Neural cell (in vitro differentiated cells): ENCODE results near the gene EDN1. TPM values are rescaled to one million over a fixed set of nuclear protein-coding genes. Genes with fewer than 3 reads are reported as not detected.
"Not testable (repeated sequence)": the region's sequence is repeated elsewhere in the genome, so short reads cannot be mapped to it uniquely, and the experiment has no call there.

Experiments
- H2AFZ ChIP-seq: fragments of 200-600, 300-800 bp; sonication (generic), shearing (Covaris generic); 2 replicates; pipeline ENCODE4 v1.6.0; 2014; ENCODE audit warnings: low read depth, mild to moderate bottlenecking, antibody characterized with exemption, low read length, moderate library complexity
- H3F3A ChIP-seq: fragments of 200-600 bp; shearing (Covaris generic); 2 replicates; pipeline ENCODE4 v1.6.1; 2016; ENCODE audit warnings: mild to moderate bottlenecking, moderate library complexity, mixed read lengths, antibody characterized with exemption, low read length; ENCODE audit not compliant: insufficient read depth, poor library complexity, severe bottlenecking
- H3K27ac ChIP-seq: fragments of 200-600, 300-800 bp; sonication (generic), shearing (Covaris generic); 2 replicates; pipeline ENCODE4 v1.5.1; 2014; ENCODE audit warnings: mild to moderate bottlenecking, low read length, moderate library complexity
- H3K27me3 ChIP-seq: fragments of 300-800, 200-600 bp; sonication (generic), shearing (Covaris generic); 2 replicates; pipeline ENCODE4 v1.6.0; 2014; ENCODE audit warnings: mild to moderate bottlenecking, low read depth, low read length, moderate library complexity; ENCODE audit not compliant: insufficient read depth
- H3K36me3 ChIP-seq: fragments of 300-800, 200-600 bp; sonication (generic), shearing (Covaris generic); 2 replicates; pipeline ENCODE4 v1.5.1; 2014; ENCODE audit warnings: mild to moderate bottlenecking, antibody characterized with exemption, low read length, moderate library complexity; ENCODE audit not compliant: insufficient read depth
- H3K4me2 ChIP-seq: fragments of 300-800, 200-600 bp; sonication (generic), shearing (Covaris generic); 2 replicates; pipeline ENCODE4 v1.6.0; 2014; ENCODE audit warnings: mild to moderate bottlenecking, low read length
- H3K4me3 ChIP-seq: fragments of 300-800, 200-600 bp; sonication (generic), shearing (Covaris generic); 2 replicates; pipeline ENCODE4 v1.5.1; 2014; ENCODE audit warnings: mild to moderate bottlenecking, low read length, moderate library complexity
- H3K79me2 ChIP-seq: fragments of 200-600 bp; shearing (Covaris generic); replicated peaks from 2 replicates; pipeline ENCODE4 v1.6.0; 2014; ENCODE audit warnings: mild to moderate bottlenecking, low read length, moderate library complexity; ENCODE audit not compliant: insufficient read depth
- H3K9ac ChIP-seq: fragments of 300-800, 200-600 bp; sonication (generic), shearing (Covaris generic); 2 replicates; pipeline ENCODE4 v1.6.1; 2016; ENCODE audit warnings: mild to moderate bottlenecking, low read length, mixed read lengths
- H3K9me2 ChIP-seq: fragments of 200-600 bp; shearing (Covaris generic); 2 replicates; pipeline ENCODE4 v1.6.1; 2016; ENCODE audit warnings: mild to moderate bottlenecking, low read length, mixed read lengths; ENCODE audit not compliant: insufficient read depth
- H3K9me3 ChIP-seq: fragments of 200-600, 300-800 bp; sonication (generic), shearing (Covaris generic); 2 replicates; pipeline ENCODE4 v1.6.1; 2016; ENCODE audit warnings: mild to moderate bottlenecking, mixed run types, low read length, moderate library complexity, mixed read lengths
- H4K20me1 ChIP-seq: fragments of 200-600 bp; shearing (Covaris generic); 2 replicates; pipeline ENCODE4 v1.6.1; 2016; ENCODE audit warnings: mild to moderate bottlenecking, mixed run types; ENCODE audit not compliant: insufficient read depth
- EP300 ChIP-seq: fragments of 450-650 bp; conservative IDR thresholded peaks from 2 replicates; pipeline ENCODE4 v1.6.1; 2014; ENCODE audit warnings: antibody characterized with exemption, mild to moderate bottlenecking, moderate library complexity; ENCODE audit not compliant: poor library complexity, severe bottlenecking
- EZH2 ChIP-seq: fragments of 200-600, 300-800 bp; shearing (Covaris generic), sonication (generic); IDR thresholded peaks from 2 replicates; pipeline ENCODE4 v1.6.1; 2014; ENCODE audit warnings: antibody characterized with exemption, low read length, borderline replicate concordance, mild to moderate bottlenecking; ENCODE audit not compliant: insufficient read depth, poor library complexity, severe bottlenecking
- MXI1 ChIP-seq: fragments of 450-650 bp; conservative IDR thresholded peaks from 2 replicates; pipeline ENCODE4 v1.6.1; 2014; ENCODE audit warnings: antibody characterized with exemption, mild to moderate bottlenecking; ENCODE audit not compliant: poor library complexity, severe bottlenecking
- POLR2AphosphoS5 ChIP-seq: IDR thresholded peaks from 2 replicates; pipeline ENCODE4 v1.6.1; 2012
- RAD21 ChIP-seq: fragments of 450-650 bp; conservative IDR thresholded peaks from 2 replicates; pipeline ENCODE4 v1.6.1; 2014; ENCODE audit warnings: antibody characterized with exemption, mild to moderate bottlenecking, moderate library complexity
- SMC3 ChIP-seq: fragments of 450-650 bp; conservative IDR thresholded peaks from 2 replicates; pipeline ENCODE4 v1.6.1; 2014; ENCODE audit warnings: antibody characterized with exemption, mild to moderate bottlenecking, moderate library complexity; ENCODE audit not compliant: poor library complexity
- TAF1 ChIP-seq: IDR thresholded peaks from 2 replicates; pipeline ENCODE4 v1.6.1; 2012; ENCODE audit warnings: low read depth
- polyA plus RNA-seq: library from polyadenylated mRNA; depleted of rRNA; stranded (reverse); fragments of >200 nt; gene quantifications from 2 replicates; pipeline ENCODE4 v1.2.3, GENCODE V29; 2014
- TF ChIP-seq, protein P1 (sequence below): fragments of 450-650 bp; IDR thresholded peaks from 2 replicates; pipeline ENCODE4 v1.5.1; 2014; ENCODE audit warnings: antibody characterized with exemption, mild to moderate bottlenecking, moderate library complexity; ENCODE audit not compliant: poor library complexity, severe bottlenecking
- TF ChIP-seq, protein P2 (sequence below): IDR thresholded peaks from 2 replicates; pipeline ENCODE4 v1.6.1; 2012; ENCODE audit warnings: borderline replicate concordance

The EDN1 gene
- polyA plus RNA-seq, 1 donor from 2014 or later = 2.2 TPM

DNA sequence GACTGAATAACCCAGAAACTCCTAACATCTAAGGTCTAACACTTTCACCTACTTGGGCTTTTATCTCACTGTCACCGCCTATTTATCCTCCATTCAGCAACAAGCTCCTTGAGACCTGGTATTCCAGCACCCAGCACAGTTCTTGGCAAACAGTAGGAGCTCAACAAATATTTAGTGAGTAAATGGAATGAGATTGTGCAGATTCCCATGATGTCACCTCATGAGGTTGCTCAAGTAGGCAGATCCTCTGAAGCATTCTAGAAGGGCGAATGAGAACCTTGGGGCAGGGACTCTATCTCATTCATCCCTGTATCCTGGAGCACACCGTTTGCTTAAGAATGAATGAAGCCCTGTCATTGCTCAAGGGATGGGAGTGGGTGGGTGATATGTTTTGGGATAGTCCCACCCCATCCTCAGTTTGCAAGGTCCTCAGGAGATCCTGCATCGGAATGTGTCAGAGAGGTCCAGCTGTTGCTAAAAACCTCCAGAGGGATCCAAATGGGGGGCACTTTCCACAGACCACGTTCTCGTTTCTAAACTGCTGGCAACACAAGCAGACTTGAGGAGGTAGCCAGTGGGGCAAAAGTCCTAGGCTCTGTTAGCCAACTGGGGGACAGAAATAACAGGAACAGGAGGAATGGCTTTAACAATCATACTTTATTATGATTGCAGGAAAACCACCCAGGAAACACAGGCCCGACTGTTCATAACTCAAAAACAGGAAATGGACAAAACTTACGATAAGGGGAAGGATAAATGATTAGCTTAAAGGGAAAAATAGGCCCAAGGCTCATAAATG is 42.0 kb downstream of the EDN1 start:
- no peak overlapping the region for H3K4me2 ChIP-seq
- H3K9me3 ChIP-seq = no peaks in the 10 kb centered on the region
- no peak overlapping the region for H3K4me3 ChIP-seq
- H3K27me3 ChIP-seq = no peaks in the 10 kb centered on the region
- H3K9me2 ChIP-seq = no peaks in the 10 kb centered on the region
- no peak overlapping the region for H3K9ac ChIP-seq
- H3K79me2 ChIP-seq = no peaks in the 10 kb centered on the region
- H3F3A ChIP-seq = no peaks in the 10 kb centered on the region
- H3K27ac ChIP-seq = no peak overlapping the region
- no peaks in the 10 kb centered on the region for H3K36me3 ChIP-seq
- TF ChIP-seq POLR2AphosphoS5 (no peak), SMC3 (no peak), MXI1 (no peak), EP300 (no peak), EZH2 (no peak), TAF1 (no peak), RAD21 (no peak)
- TF ChIP-seq, protein P1, sequence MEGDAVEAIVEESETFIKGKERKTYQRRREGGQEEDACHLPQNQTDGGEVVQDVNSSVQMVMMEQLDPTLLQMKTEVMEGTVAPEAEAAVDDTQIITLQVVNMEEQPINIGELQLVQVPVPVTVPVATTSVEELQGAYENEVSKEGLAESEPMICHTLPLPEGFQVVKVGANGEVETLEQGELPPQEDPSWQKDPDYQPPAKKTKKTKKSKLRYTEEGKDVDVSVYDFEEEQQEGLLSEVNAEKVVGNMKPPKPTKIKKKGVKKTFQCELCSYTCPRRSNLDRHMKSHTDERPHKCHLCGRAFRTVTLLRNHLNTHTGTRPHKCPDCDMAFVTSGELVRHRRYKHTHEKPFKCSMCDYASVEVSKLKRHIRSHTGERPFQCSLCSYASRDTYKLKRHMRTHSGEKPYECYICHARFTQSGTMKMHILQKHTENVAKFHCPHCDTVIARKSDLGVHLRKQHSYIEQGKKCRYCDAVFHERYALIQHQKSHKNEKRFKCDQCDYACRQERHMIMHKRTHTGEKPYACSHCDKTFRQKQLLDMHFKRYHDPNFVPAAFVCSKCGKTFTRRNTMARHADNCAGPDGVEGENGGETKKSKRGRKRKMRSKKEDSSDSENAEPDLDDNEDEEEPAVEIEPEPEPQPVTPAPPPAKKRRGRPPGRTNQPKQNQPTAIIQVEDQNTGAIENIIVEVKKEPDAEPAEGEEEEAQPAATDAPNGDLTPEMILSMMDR = no peak
- TF ChIP-seq, protein P2, sequence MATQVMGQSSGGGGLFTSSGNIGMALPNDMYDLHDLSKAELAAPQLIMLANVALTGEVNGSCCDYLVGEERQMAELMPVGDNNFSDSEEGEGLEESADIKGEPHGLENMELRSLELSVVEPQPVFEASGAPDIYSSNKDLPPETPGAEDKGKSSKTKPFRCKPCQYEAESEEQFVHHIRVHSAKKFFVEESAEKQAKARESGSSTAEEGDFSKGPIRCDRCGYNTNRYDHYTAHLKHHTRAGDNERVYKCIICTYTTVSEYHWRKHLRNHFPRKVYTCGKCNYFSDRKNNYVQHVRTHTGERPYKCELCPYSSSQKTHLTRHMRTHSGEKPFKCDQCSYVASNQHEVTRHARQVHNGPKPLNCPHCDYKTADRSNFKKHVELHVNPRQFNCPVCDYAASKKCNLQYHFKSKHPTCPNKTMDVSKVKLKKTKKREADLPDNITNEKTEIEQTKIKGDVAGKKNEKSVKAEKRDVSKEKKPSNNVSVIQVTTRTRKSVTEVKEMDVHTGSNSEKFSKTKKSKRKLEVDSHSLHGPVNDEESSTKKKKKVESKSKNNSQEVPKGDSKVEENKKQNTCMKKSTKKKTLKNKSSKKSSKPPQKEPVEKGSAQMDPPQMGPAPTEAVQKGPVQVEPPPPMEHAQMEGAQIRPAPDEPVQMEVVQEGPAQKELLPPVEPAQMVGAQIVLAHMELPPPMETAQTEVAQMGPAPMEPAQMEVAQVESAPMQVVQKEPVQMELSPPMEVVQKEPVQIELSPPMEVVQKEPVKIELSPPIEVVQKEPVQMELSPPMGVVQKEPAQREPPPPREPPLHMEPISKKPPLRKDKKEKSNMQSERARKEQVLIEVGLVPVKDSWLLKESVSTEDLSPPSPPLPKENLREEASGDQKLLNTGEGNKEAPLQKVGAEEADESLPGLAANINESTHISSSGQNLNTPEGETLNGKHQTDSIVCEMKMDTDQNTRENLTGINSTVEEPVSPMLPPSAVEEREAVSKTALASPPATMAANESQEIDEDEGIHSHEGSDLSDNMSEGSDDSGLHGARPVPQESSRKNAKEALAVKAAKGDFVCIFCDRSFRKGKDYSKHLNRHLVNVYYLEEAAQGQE = no peak
- H4K20me1 ChIP-seq = no peaks in the 10 kb centered on the region
- H2AFZ ChIP-seq = no peak overlapping the region

DNA sequence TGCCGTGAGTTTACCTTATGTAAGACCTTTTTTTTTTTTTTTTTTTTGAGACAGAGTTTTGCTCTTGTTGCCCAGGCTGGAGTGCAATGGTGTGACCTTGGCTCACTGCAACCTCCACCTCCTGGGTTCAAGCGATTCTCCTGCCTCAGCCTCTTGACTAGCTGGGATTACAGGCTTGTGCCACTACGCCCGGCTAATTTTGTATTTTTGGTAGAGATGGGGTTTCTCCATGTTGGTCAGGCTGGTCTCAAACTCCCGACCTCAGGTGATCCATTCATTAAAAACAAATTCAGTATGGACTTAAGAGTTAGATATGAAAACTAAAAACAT is 42.6 kb downstream of the EDN1 start:
- H3F3A ChIP-seq, H4K20me1 ChIP-seq, H3K4me2 ChIP-seq, H3K27ac ChIP-seq, H3K27me3 ChIP-seq, H3K36me3 ChIP-seq, H3K9me3 ChIP-seq, H2AFZ ChIP-seq, H3K9ac ChIP-seq, H3K4me3 ChIP-seq, H3K9me2 ChIP-seq, H3K79me2 ChIP-seq: not testable (repeated sequence)

DNA sequence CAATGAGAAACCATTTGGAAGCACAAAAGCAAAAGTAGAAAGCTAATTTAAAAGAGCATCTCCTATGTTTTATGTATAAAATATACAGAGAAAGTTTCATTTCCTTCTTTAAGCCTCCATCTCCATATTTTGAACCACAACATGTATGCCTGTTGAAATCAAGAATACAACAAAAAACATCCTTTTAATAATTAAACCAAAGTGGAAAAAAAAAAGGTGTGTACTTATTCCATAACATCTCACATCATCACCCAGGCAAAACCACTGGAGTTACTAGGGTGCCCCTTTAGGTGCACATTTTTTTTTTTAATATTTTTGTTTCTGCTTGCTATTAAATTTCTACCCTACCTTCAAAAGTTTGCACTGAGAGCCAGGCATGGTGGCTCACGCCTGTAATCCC is 43.0 kb downstream of the EDN1 start:
- Histone ChIP-seq H4K20me1 (no peaks in the 10 kb centered on the region), H3K36me3 (no peaks in the 10 kb centered on the region), H3K4me3 (no peak overlapping the region), H3K9ac (no peak overlapping the region), H3K4me2 (no peak overlapping the region), H3K79me2 (no peaks in the 10 kb centered on the region), H3K27ac (no peak overlapping the region), H3K9me2 (no peaks in the 10 kb centered on the region), H3K9me3 (no peaks in the 10 kb centered on the region), H2AFZ (no peak overlapping the region), H3F3A (no peaks in the 10 kb centered on the region), H3K27me3 (no peaks in the 10 kb centered on the region)
- TF ChIP-seq EZH2 (no peak), POLR2AphosphoS5 (no peak), TAF1 (no peak), EP300 (no peak), RAD21 (no peak), SMC3 (no peak)
- TF ChIP-seq, protein P1 = no peak
- TF ChIP-seq, protein P2 = no peak
